ENCODE measurements around the gene NEDD4L.

- no peak for TF ChIP-seq CTCF (IDR thresholded peaks at IDR 0.05; ENCODE audit: insufficient read depth, low read length, poor library complexity, severe bottlenecking)
- no peak for TF ChIP-seq EZH2phosphoT487 (conservative IDR thresholded peaks at IDR 0.05; ENCODE audit: low read length)
These were observed 323.6 kb downstream of the NEDD4L start for GRCh38 chr18:58367425-58368140.
